Panc1 (cell line): Measurements from ENCODE around the gene KCNH6. TPM values are rescaled to one million over a fixed set of nuclear protein-coding genes. Genes with fewer than 3 reads are reported as not detected.

Source experiments
- ATAC-seq: fragments of 200-7000 bp; cut with Tn5 transposase; 2 replicates; pipeline ENCODE4 v1.9.1; 2020; ENCODE audit warnings: mild to moderate bottlenecking, moderate library complexity
- BruUV-seq: library from RNA; stranded (reverse); fragments of 400-500 nt; replicated peaks from 2 replicates; lab custom pipeline; 2021; lab: Mats Ljungman, UMichigan
- CTCF ChIA-PET: fragments of 300-600 bp; sonication (Branson Sonifier 250); formaldehyde crosslinking; loops from one replicate; lab custom pipeline; 2022; ENCODE audit warnings: antibody characterized with exemption; lab: Charles Lee
- POLR2A ChIA-PET: fragments of 300-600 bp; sonication (Branson Sonifier 250); formaldehyde crosslinking; loops from one replicate; lab custom pipeline; 2022; ENCODE audit warnings: antibody characterized with exemption; lab: Charles Lee
- DNase-seq: peaks from one replicate; pipeline ENCODE4 v3.0.0-alpha.2; 2010; ENCODE audit warnings: low read depth, low spot score
- H3K27ac ChIP-seq: 2 replicates; pipeline ENCODE4 v1.5.1; 2011; ENCODE audit warnings: mild to moderate bottlenecking, low read length, inconsistent platforms
- H3K27me3 ChIP-seq: fragments of 200-500 bp; sonication (Bioruptor generic); 2 replicates; pipeline ENCODE4 v1.6.0; 2014; ENCODE audit warnings: low read length, inconsistent platforms; ENCODE audit not compliant: control insufficient read depth, insufficient read depth
- H3K36me3 ChIP-seq: fragments of 200-500 bp; sonication (Bioruptor generic); 2 replicates; pipeline ENCODE4 v1.5.1; 2014; ENCODE audit warnings: inconsistent platforms, mild to moderate bottlenecking, low read length, moderate library complexity; ENCODE audit not compliant: control insufficient read depth, insufficient read depth
- H3K4me1 ChIP-seq: 2 replicates; pipeline ENCODE4 v1.5.1; 2011; ENCODE audit warnings: inconsistent platforms, mild to moderate bottlenecking, low read length, moderate library complexity; ENCODE audit not compliant: control insufficient read depth, insufficient read depth
- H3K4me3 ChIP-seq, 2 experiments: 2 replicates each; pipeline ENCODE4 v1.5.1; 2011 to 2012; ENCODE audit warnings: low read depth in 2 of 2, low read length in 2 of 2, mild to moderate bottlenecking in 2 of 2, inconsistent platforms in 1 of 2, moderate library complexity in 1 of 2
- H3K9me3 ChIP-seq: fragments of 200-500 bp; sonication (Bioruptor generic); 2 replicates; pipeline ENCODE4 v1.5.1; 2014; ENCODE audit warnings: low read depth, mild to moderate bottlenecking, inconsistent platforms, low read length, moderate library complexity; ENCODE audit not compliant: control insufficient read depth, insufficient read depth
- POLR2AphosphoS5 ChIP-seq: IDR thresholded peaks from 2 replicates; pipeline ENCODE4 v1.6.1; 2012; ENCODE audit warnings: mild to moderate bottlenecking, low read depth, low read length, moderate library complexity
- SIN3A ChIP-seq: IDR thresholded peaks from 2 replicates; pipeline ENCODE4 v1.6.1; 2012; ENCODE audit warnings: low read depth, mild to moderate bottlenecking, low read length, moderate library complexity, borderline replicate concordance; ENCODE audit not compliant: insufficient read depth
- TCF7L2 ChIP-seq: IDR thresholded peaks from 2 replicates; pipeline ENCODE4 v1.6.1; 2011; ENCODE audit warnings: mild to moderate bottlenecking, low read depth, low read length, inconsistent platforms
- in situ Hi-C: cut with HindIII; loops from 2 replicates; pipeline ENCODE4 v1.10.0; 2016; ENCODE audit warnings: low sequenced_read_pairs, low pct_unique_long_range_greater_than_20kb
- intact Hi-C: fragments of 100-400 bp; cut with micrococcal nuclease; formaldehyde crosslinking; loops from one replicate; pipeline ENCODE4 v1.10.0; 2022; ENCODE audit not compliant: unreplicated experiment
- total RNA-seq: library from RNA; stranded (reverse); gene quantifications from one replicate; pipeline ENCODE4 v1.2.1, GENCODE V29; 2021; ENCODE audit not compliant: unreplicated experiment
- TF ChIP-seq, protein P1 (sequence below), 2 experiments: IDR thresholded peaks; 2 replicates each; pipeline ENCODE4 v1.6.1; 2011 to 2012; ENCODE audit warnings: low read depth in 2 of 2, control low read depth in 1 of 2, low read length in 1 of 2, mild to moderate bottlenecking in 1 of 2, moderate library complexity in 1 of 2; ENCODE audit not compliant: insufficient read depth in 1 of 2
- TF ChIP-seq, protein P2 (sequence below): fragments of 450-650 bp; IDR thresholded peaks from 2 replicates; pipeline ENCODE4 v1.5.1; 2017; ENCODE audit warnings: mild to moderate bottlenecking

KCNH6 gene
- total RNA-seq, 1 experiment from 2014 or later: not detected

DNA sequence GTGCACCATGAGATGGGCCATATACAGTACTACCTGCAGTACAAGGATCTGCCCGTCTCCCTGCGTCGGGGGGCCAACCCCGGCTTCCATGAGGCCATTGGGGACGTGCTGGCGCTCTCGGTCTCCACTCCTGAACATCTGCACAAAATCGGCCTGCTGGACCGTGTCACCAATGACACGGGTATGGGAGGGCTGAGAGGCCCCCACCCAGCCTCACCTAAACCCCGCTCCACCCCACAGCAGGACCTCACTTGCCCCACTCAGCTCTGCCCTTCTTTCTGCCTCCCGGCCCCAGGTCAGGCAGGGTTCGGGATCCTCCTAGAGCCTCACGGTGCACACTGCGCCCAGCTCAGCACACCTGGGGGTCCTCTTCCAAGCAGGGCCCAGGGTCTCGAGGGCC, 40.6 kb upstream of the KCNH6 start:
- DNase-seq (no peak), ATAC-seq (no peak)
- H3K27me3 ChIP-seq: no peaks in the 10 kb centered on the region
- POLR2A ChIA-PET: no interaction called here
- H3K9me3 ChIP-seq: no peaks in the 10 kb centered on the region
- BruUV-seq: no TSS peak
- intact Hi-C loops: no loop called here
- TF ChIP-seq, protein P1, sequence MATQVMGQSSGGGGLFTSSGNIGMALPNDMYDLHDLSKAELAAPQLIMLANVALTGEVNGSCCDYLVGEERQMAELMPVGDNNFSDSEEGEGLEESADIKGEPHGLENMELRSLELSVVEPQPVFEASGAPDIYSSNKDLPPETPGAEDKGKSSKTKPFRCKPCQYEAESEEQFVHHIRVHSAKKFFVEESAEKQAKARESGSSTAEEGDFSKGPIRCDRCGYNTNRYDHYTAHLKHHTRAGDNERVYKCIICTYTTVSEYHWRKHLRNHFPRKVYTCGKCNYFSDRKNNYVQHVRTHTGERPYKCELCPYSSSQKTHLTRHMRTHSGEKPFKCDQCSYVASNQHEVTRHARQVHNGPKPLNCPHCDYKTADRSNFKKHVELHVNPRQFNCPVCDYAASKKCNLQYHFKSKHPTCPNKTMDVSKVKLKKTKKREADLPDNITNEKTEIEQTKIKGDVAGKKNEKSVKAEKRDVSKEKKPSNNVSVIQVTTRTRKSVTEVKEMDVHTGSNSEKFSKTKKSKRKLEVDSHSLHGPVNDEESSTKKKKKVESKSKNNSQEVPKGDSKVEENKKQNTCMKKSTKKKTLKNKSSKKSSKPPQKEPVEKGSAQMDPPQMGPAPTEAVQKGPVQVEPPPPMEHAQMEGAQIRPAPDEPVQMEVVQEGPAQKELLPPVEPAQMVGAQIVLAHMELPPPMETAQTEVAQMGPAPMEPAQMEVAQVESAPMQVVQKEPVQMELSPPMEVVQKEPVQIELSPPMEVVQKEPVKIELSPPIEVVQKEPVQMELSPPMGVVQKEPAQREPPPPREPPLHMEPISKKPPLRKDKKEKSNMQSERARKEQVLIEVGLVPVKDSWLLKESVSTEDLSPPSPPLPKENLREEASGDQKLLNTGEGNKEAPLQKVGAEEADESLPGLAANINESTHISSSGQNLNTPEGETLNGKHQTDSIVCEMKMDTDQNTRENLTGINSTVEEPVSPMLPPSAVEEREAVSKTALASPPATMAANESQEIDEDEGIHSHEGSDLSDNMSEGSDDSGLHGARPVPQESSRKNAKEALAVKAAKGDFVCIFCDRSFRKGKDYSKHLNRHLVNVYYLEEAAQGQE (IDR thresholded peaks at IDR 0.05; ENCODE audit: insufficient read depth in 1 of 2, low read depth in 2 of 2, low read length in 1 of 2): no peak
- TF ChIP-seq TCF7L2: no peak
- TF ChIP-seq, protein P2, sequence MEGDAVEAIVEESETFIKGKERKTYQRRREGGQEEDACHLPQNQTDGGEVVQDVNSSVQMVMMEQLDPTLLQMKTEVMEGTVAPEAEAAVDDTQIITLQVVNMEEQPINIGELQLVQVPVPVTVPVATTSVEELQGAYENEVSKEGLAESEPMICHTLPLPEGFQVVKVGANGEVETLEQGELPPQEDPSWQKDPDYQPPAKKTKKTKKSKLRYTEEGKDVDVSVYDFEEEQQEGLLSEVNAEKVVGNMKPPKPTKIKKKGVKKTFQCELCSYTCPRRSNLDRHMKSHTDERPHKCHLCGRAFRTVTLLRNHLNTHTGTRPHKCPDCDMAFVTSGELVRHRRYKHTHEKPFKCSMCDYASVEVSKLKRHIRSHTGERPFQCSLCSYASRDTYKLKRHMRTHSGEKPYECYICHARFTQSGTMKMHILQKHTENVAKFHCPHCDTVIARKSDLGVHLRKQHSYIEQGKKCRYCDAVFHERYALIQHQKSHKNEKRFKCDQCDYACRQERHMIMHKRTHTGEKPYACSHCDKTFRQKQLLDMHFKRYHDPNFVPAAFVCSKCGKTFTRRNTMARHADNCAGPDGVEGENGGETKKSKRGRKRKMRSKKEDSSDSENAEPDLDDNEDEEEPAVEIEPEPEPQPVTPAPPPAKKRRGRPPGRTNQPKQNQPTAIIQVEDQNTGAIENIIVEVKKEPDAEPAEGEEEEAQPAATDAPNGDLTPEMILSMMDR: no peak
- TF ChIP-seq POLR2AphosphoS5: no peak
- no peak for TF ChIP-seq SIN3A
- no peaks in the 10 kb centered on the region for H3K36me3 ChIP-seq
- no peak overlapping the region for H3K27ac ChIP-seq
- CTCF ChIA-PET: no interaction called here
- in situ Hi-C loops: no loop called here
- peaks cover 5% of the 10 kb centered on the region; the same call in 1 of the 2 replicates for H3K4me1 ChIP-seq
- H3K4me3 ChIP-seq: no peak overlapping the region

DNA sequence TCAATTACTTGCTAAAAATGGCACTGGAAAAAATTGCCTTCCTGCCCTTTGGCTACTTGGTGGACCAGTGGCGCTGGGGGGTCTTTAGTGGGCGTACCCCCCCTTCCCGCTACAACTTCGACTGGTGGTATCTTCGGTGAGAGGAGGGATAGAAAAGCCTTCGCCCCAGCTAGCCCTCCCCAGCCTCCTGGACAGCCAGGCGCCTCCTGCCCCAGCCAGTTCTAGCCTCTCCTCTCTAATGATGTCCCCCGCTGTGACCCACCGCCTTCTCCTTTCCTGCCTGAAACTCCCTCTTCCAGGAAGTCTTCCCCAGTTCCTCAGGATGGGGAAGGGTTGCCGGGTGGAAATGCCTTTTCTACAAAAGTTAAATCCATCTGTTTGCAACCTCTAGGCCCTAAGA, 40.1 kb upstream of the KCNH6 start:
- Histone ChIP-seq H3K4me1 (peaks cover under 1% of the 10 kb centered on the region; the same call in 1 of the 2 replicates), H3K27ac (no peak overlapping the region), H3K27me3 (no peaks in the 10 kb centered on the region), H3K4me3 (no peak overlapping the region), H3K36me3 (no peaks in the 10 kb centered on the region), H3K9me3 (no peaks in the 10 kb centered on the region)
- intact Hi-C loops: no loop called here
- in situ Hi-C loops: no loop called here
- no TSS peak for BruUV-seq
- TF ChIP-seq, protein P2: no peak
- TF ChIP-seq POLR2AphosphoS5 (no peak), TCF7L2 (no peak), SIN3A (no peak)
- TF ChIP-seq, protein P1 (IDR thresholded peaks at IDR 0.05; ENCODE audit: insufficient read depth in 1 of 2, low read depth in 2 of 2, low read length in 1 of 2): no peak
- no peak for ATAC-seq
- ChIA-PET POLR2A (no interaction called here), CTCF (no interaction called here)
- no peak for DNase-seq
